ENCODE data around the gene LENG9. TPM values are rescaled to one million over a fixed set of nuclear protein-coding genes. Genes with fewer than 3 reads are reported as not detected.

The LENG9 gene
- total and polyA plus RNA-seq, 2 of the 13 experiments (the other 11 are each of a cell fraction or from before 2014, with no cell fraction given) = 0.75 to 2.9 TPM

GRCh38 chr19:54424201-54424600 is 39.4 kb downstream of the LENG9 start (continued):
- no peak for TF ChIP-seq ATF2 (CRISPR knock-in tag; IDR thresholded peaks at IDR 0.05)

- no peak for FAIRE-seq
- BruUV-seq (replicated peaks) = no TSS peak
- Histone ChIP-seq H3K79me2 (ENCODE audit: insufficient read depth, low read length) (no peaks in the 10 kb centered on the region), H3K27ac (ENCODE audit: extremely low read length, insufficient read depth, low read length) (no peak overlapping the region), H3K4me2 (ENCODE audit: low read depth, low read length) (no peak overlapping the region), H3K9me3 (ENCODE audit: low read length) (no peaks in the 10 kb centered on the region), H3K27me3 (ENCODE audit: control insufficient read depth in 1 of 2, insufficient read depth in 2 of 2, low read length in 2 of 2) (no peaks in the 10 kb centered on the region), H3K4me3 (replicated peaks in 1 of 3; ENCODE audit: insufficient read depth in 1 of 3, low read depth in 2 of 3, low read length in 3 of 3) (no peak overlapping the region), H3K4me1 (ENCODE audit: insufficient read depth, low read length) (peaks cover 50% of the 10 kb centered on the region), H3K36me3 (replicated peaks in 1 of 2; ENCODE audit: control insufficient read depth in 1 of 2, insufficient read depth in 2 of 2, low read length in 2 of 2) (no peaks in the 10 kb centered on the region), H2AFZ (ENCODE audit: low read length) (no peak overlapping the region), H4K20me1 (ENCODE audit: insufficient read depth, low read length) (no peaks in the 10 kb centered on the region), H3K9ac (ENCODE audit: insufficient read depth, low read depth, low read length) (no peak overlapping the region)
- no peak for ATAC-seq
- DNase-seq (ENCODE audit: low spot score) = no peak
- WGBS (ENCODE audit: low lambda C conversion rate) = 94% methylated on average over 12 of the region's 20 CpGs
- ChIA-PET POLR2A (interaction anchor here (1.3 to 4.2 kb wide), 3 partner anchors 8 to 40 kb away, joined by 3 to 41 read pairs (median 32); partner anchors contain the start of gene LENG9), CTCF (ENCODE audit: low intra/inter-chr PET ratio, low total read pairs) (no interaction called here)
- intact Hi-C loops (cut with micrococcal nuclease; ENCODE audit: unreplicated experiment) (no loop called here), in situ Hi-C loops (cut with HindIII; ENCODE audit: extremely low pct_ligation_motif_present, low pct_unique_long_range_greater_than_20kb) (no loop called here)
- 0 out of 2 replicates have a peak, but pooled peaks have one; percentile 33 for TF ChIP-seq RBFOX2 (IDR thresholded peaks at IDR 0.05; ENCODE audit: low read depth, low read length)
- TF ChIP-seq, protein P1, sequence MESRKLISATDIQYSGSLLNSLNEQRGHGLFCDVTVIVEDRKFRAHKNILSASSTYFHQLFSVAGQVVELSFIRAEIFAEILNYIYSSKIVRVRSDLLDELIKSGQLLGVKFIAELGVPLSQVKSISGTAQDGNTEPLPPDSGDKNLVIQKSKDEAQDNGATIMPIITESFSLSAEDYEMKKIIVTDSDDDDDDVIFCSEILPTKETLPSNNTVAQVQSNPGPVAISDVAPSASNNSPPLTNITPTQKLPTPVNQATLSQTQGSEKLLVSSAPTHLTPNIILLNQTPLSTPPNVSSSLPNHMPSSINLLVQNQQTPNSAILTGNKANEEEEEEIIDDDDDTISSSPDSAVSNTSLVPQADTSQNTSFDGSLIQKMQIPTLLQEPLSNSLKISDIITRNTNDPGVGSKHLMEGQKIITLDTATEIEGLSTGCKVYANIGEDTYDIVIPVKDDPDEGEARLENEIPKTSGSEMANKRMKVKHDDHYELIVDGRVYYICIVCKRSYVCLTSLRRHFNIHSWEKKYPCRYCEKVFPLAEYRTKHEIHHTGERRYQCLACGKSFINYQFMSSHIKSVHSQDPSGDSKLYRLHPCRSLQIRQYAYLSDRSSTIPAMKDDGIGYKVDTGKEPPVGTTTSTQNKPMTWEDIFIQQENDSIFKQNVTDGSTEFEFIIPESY (CRISPR knock-in tag; IDR thresholded peaks at IDR 0.05) = peak; percentile 14; the same call in 1 of the 2 replicates
- TF ChIP-seq ZNF280D (CRISPR knock-in tag; IDR thresholded peaks at IDR 0.05) = no peak
- TF ChIP-seq, protein P2, sequence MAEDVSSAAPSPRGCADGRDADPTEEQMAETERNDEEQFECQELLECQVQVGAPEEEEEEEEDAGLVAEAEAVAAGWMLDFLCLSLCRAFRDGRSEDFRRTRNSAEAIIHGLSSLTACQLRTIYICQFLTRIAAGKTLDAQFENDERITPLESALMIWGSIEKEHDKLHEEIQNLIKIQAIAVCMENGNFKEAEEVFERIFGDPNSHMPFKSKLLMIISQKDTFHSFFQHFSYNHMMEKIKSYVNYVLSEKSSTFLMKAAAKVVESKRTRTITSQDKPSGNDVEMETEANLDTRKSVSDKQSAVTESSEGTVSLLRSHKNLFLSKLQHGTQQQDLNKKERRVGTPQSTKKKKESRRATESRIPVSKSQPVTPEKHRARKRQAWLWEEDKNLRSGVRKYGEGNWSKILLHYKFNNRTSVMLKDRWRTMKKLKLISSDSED (CRISPR knock-in tag; IDR thresholded peaks at IDR 0.05) = no peak
- TF ChIP-seq, protein P3, sequence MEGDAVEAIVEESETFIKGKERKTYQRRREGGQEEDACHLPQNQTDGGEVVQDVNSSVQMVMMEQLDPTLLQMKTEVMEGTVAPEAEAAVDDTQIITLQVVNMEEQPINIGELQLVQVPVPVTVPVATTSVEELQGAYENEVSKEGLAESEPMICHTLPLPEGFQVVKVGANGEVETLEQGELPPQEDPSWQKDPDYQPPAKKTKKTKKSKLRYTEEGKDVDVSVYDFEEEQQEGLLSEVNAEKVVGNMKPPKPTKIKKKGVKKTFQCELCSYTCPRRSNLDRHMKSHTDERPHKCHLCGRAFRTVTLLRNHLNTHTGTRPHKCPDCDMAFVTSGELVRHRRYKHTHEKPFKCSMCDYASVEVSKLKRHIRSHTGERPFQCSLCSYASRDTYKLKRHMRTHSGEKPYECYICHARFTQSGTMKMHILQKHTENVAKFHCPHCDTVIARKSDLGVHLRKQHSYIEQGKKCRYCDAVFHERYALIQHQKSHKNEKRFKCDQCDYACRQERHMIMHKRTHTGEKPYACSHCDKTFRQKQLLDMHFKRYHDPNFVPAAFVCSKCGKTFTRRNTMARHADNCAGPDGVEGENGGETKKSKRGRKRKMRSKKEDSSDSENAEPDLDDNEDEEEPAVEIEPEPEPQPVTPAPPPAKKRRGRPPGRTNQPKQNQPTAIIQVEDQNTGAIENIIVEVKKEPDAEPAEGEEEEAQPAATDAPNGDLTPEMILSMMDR (CRISPR knock-in tag; IDR thresholded peaks at IDR 0.05) = 0 out of 2 replicates have a peak, but pooled peaks have one; percentile 8
- TF ChIP-seq ZNF629 (CRISPR knock-in tag; conservative IDR thresholded peaks at IDR 0.05) = no peak
- TF ChIP-seq ZNF652 (CRISPR knock-in tag; IDR thresholded peaks at IDR 0.05; ENCODE audit: borderline replicate concordance, low read depth) = no peak
- no peak for TF ChIP-seq PHF5A (CRISPR knock-in tag; IDR thresholded peaks at IDR 0.05; ENCODE audit: low read depth, unreplicated experiment)
These were observed 41.4 kb downstream of the LENG9 start for GRCh38 chr19:54422136-54422535.

Measured in HepG2 (cell line).